ENCODE data around the gene ADCY3.

The ADCY3 gene

GRCh38 chr2:24852431-24853020, 67.5 kb downstream of the ADCY3 start:
- TF ChIP-seq CTCF (conservative IDR thresholded peaks at IDR 0.05; ENCODE audit: control insufficient read depth, insufficient read depth, low read depth, low read length), result no peak
- DNase-seq (ENCODE audit: low read depth), result no peak

GRCh38 chr2:24852026-24852425, 68.0 kb downstream of the ADCY3 start:
- no peak for DNase-seq (ENCODE audit: low read depth)
- TF ChIP-seq CTCF (conservative IDR thresholded peaks at IDR 0.05; ENCODE audit: control insufficient read depth, insufficient read depth, low read depth, low read length), result no peak
- no peak overlapping the region for H3K4me3 ChIP-seq (ENCODE audit: control insufficient read depth, low read depth, low read length)

More at GRCh38 chr2:24852431-24853020, 67.5 kb downstream of the ADCY3 start:
- H3K4me3 ChIP-seq (ENCODE audit: control insufficient read depth, low read depth, low read length), result no peak overlapping the region

- DNase-seq (ENCODE audit: low read depth), result no peak
- H3K4me3 ChIP-seq (ENCODE audit: control insufficient read depth, low read depth, low read length), result no peak overlapping the region
- no peak for TF ChIP-seq CTCF (conservative IDR thresholded peaks at IDR 0.05; ENCODE audit: control insufficient read depth, insufficient read depth, low read depth, low read length)
Measured at GRCh38 chr2:24850944-24851343, 69.1 kb downstream of the ADCY3 start.

GRCh38 chr2:24845691-24846090, 74.3 kb downstream of the ADCY3 start:
- TF ChIP-seq CTCF (conservative IDR thresholded peaks at IDR 0.05; ENCODE audit: control insufficient read depth, insufficient read depth, low read depth, low read length), result no peak
- no peak overlapping the region for H3K4me3 ChIP-seq (ENCODE audit: control insufficient read depth, low read depth, low read length)
- no peak for DNase-seq (ENCODE audit: low read depth)

- no peak overlapping the region for H3K4me3 ChIP-seq (ENCODE audit: control insufficient read depth, low read depth, low read length)
- TF ChIP-seq CTCF (conservative IDR thresholded peaks at IDR 0.05; ENCODE audit: control insufficient read depth, insufficient read depth, low read depth, low read length), result no peak
- DNase-seq (ENCODE audit: low read depth), result no peak
Measured at GRCh38 chr2:24844023-24844685, 75.9 kb downstream of the ADCY3 start.

GRCh38 chr2:24843330-24843860, 76.6 kb downstream of the ADCY3 start:
- no peak for DNase-seq (ENCODE audit: low read depth)
- no peak overlapping the region for H3K4me3 ChIP-seq (ENCODE audit: control insufficient read depth, low read depth, low read length)
- no peak for TF ChIP-seq CTCF (conservative IDR thresholded peaks at IDR 0.05; ENCODE audit: control insufficient read depth, insufficient read depth, low read depth, low read length)

All from fibroblast of mammary gland (primary cell).